A673 (cell line): ENCODE measurements around the gene SCGB1D2. TPM values are rescaled to one million over a fixed set of nuclear protein-coding genes. Genes with fewer than 3 reads are reported as not detected.

Source experiments
- BruUV-seq: library from RNA; stranded (reverse); fragments of 400-500 nt; replicated peaks from 2 replicates; lab custom pipeline; 2021; lab: Mats Ljungman, UMichigan
- CTCF ChIA-PET: fragments of 300-600 bp; sonication (Branson Sonifier 250); formaldehyde crosslinking; loops from one replicate; lab custom pipeline; 2022; ENCODE audit warnings: antibody characterized with exemption; lab: Charles Lee
- POLR2A ChIA-PET: fragments of 300-600 bp; sonication (Branson Sonifier 250); formaldehyde crosslinking; loops from one replicate; lab custom pipeline; 2022; ENCODE audit warnings: antibody characterized with exemption; ENCODE audit not compliant: low non-redundant PET; lab: Charles Lee
- DNase-seq: peaks from one replicate; pipeline ENCODE4 v3.0.0-alpha.2; 2015; ENCODE audit warnings: low spot score
- H3K27ac ChIP-seq: fragments of 200-600 bp; sonication (generic); 2 replicates; pipeline ENCODE4 v1.5.1; 2016; ENCODE audit warnings: mixed run types, low read depth, mild to moderate bottlenecking, mixed read lengths, antibody characterized with exemption, low read length; ENCODE audit not compliant: poor library complexity, severe bottlenecking
- H3K27me3 ChIP-seq: fragments of 200-600 bp; sonication (generic); replicated peaks from 2 replicates; pipeline ENCODE4 v1.6.1; 2017; ENCODE audit warnings: mixed run types, low read depth, mild to moderate bottlenecking, mixed read lengths, antibody characterized with exemption, low read length; ENCODE audit not compliant: insufficient read depth, poor library complexity
- H3K36me3 ChIP-seq: fragments of 200-600 bp; sonication (generic); 2 replicates; pipeline ENCODE4 v1.6.1; 2016; ENCODE audit warnings: mixed run types, mild to moderate bottlenecking, mixed read lengths, antibody characterized with exemption, low read length; ENCODE audit not compliant: insufficient read depth, poor library complexity, severe bottlenecking
- H3K4me1 ChIP-seq: fragments of 200-600 bp; sonication (generic); 2 replicates; pipeline ENCODE4 v1.6.1; 2017; ENCODE audit warnings: mixed run types, mild to moderate bottlenecking, mixed read lengths, antibody characterized with exemption, low read length; ENCODE audit not compliant: insufficient read depth, poor library complexity, severe bottlenecking
- H3K4me3 ChIP-seq: fragments of 200-600 bp; sonication (generic); 2 replicates; pipeline ENCODE4 v1.5.1; 2016; ENCODE audit warnings: low read depth, mixed run types, mild to moderate bottlenecking, mixed read lengths, low read length; ENCODE audit not compliant: poor library complexity, severe bottlenecking
- H3K9me3 ChIP-seq: fragments of 200-600 bp; sonication (generic); 2 replicates; pipeline ENCODE4 v1.6.1; 2016; ENCODE audit warnings: mixed run types, low read depth, mild to moderate bottlenecking, mixed read lengths, antibody characterized with exemption, low read length; ENCODE audit not compliant: poor library complexity, severe bottlenecking
- EZH2 ChIP-seq: fragments of 200-600 bp; sonication (generic); IDR thresholded peaks from 2 replicates; pipeline ENCODE4 v1.6.1; 2017; ENCODE audit warnings: borderline replicate concordance, low read depth, mild to moderate bottlenecking, mixed read lengths, antibody characterized with exemption, low read length; ENCODE audit not compliant: poor library complexity, severe bottlenecking
- intact Hi-C: fragments of 100-400 bp; cut with micrococcal nuclease; formaldehyde crosslinking; loops from one replicate; pipeline ENCODE4 v1.10.0; 2022; ENCODE audit not compliant: unreplicated experiment
- total RNA-seq: library from RNA; stranded (reverse); gene quantifications from 2 replicates; pipeline ENCODE4 v1.2.3, GENCODE V29; 2021
- TF ChIP-seq, protein P1 (sequence below): fragments of 300-800, 200-600 bp; sonication (generic); conservative IDR thresholded peaks from 2 replicates; pipeline ENCODE4 v1.5.1; 2017; ENCODE audit warnings: low read depth, mild to moderate bottlenecking, antibody characterized with exemption, low read length, moderate library complexity, mixed read lengths

SCGB1D2 gene
- total RNA-seq, 1 experiment from 2014 or later, result not detected

DNA sequence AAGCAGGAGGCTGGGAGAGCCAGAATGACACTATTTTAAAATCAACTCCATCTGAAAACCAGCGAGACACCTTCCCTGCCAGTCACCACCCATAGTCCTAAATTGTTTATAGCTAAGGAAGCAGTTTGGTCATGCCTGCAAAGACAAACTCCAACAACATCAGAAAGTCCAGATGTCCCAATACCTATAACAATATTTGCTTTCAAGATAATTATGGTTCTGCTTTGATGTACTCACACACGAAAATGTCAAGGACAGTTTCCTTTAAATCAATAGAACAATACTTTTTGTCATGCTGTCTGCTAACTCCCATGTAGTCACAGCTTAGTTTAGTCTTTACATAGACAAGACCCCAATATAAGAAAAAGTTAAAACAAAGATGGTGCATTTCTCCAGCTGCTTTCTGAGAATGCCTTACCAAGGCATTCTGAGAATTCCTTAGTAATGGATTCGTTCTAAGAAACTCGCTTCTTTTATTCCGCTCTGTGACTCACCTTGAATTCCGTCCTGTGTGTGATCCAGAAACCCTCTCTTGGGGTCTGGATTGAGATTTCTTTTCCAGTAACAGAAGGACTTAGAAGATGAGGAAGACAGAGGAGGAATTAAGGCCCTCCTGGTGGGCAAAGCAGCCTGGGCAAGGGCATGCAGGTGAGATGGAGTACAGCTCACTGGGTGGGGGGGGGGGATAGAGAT lies 18.4 kb downstream of the SCGB1D2 start:
- DNase-seq, result no peak
- Histone ChIP-seq H3K9me3 (no peaks in the 10 kb centered on the region), H3K4me1 (no peaks in the 10 kb centered on the region), H3K27me3 (peaks cover 29% of the 10 kb centered on the region), H3K27ac (no peak overlapping the region), H3K36me3 (no peaks in the 10 kb centered on the region), H3K4me3 (no peak overlapping the region)
- POLR2A ChIA-PET, result no interaction called here
- no TSS peak for BruUV-seq
- intact Hi-C loops, result no loop called here
- TF ChIP-seq EZH2, result no peak
- TF ChIP-seq, protein P1, sequence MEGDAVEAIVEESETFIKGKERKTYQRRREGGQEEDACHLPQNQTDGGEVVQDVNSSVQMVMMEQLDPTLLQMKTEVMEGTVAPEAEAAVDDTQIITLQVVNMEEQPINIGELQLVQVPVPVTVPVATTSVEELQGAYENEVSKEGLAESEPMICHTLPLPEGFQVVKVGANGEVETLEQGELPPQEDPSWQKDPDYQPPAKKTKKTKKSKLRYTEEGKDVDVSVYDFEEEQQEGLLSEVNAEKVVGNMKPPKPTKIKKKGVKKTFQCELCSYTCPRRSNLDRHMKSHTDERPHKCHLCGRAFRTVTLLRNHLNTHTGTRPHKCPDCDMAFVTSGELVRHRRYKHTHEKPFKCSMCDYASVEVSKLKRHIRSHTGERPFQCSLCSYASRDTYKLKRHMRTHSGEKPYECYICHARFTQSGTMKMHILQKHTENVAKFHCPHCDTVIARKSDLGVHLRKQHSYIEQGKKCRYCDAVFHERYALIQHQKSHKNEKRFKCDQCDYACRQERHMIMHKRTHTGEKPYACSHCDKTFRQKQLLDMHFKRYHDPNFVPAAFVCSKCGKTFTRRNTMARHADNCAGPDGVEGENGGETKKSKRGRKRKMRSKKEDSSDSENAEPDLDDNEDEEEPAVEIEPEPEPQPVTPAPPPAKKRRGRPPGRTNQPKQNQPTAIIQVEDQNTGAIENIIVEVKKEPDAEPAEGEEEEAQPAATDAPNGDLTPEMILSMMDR, result no peak
- CTCF ChIA-PET, result interaction anchor here (0.7 kb wide), 1 partner anchor 55 kb away, joined by 9 read pairs; no protein-coding TSS in a partner anchor

GRCh38 chr11:62264004-62264403 lies 22.0 kb downstream of the SCGB1D2 start:
- intact Hi-C loops, result no loop called here
- CTCF ChIA-PET, result no interaction called here

GRCh38 chr11:62266558-62266957 lies 24.5 kb downstream of the SCGB1D2 start:
- no peak for DNase-seq
- no peaks in the 10 kb centered on the region for H3K4me1 ChIP-seq
- POLR2A ChIA-PET, result no interaction called here
- CTCF ChIA-PET, result interaction anchor here (0.8 kb wide), 1 partner anchor 109 kb away, joined by 3 read pairs; no protein-coding TSS in a partner anchor
- TF ChIP-seq EZH2, result no peak
- TF ChIP-seq, protein P1, result no peak
- no peaks in the 10 kb centered on the region for H3K36me3 ChIP-seq
- intact Hi-C loops, result no loop called here
- H3K9me3 ChIP-seq, result no peaks in the 10 kb centered on the region
- H3K27me3 ChIP-seq, result peaks cover 23% of the 10 kb centered on the region
- H3K27ac ChIP-seq, result no peak overlapping the region
- no TSS peak for BruUV-seq
- H3K4me3 ChIP-seq, result no peak overlapping the region

More at GRCh38 chr11:62264004-62264403, 22.0 kb downstream of the SCGB1D2 start:
- no peak for DNase-seq
- POLR2A ChIA-PET, result no interaction called here
- TF ChIP-seq, protein P1, result no peak
- TF ChIP-seq EZH2, result no peak
- Histone ChIP-seq H3K27me3 (peaks cover 19% of the 10 kb centered on the region), H3K4me1 (no peaks in the 10 kb centered on the region), H3K27ac (no peak overlapping the region), H3K36me3 (no peaks in the 10 kb centered on the region), H3K9me3 (no peaks in the 10 kb centered on the region), H3K4me3 (no peak overlapping the region)
- no TSS peak for BruUV-seq
